Measurements from ENCODE around the gene OTX2. TPM values are rescaled to one million over a fixed set of nuclear protein-coding genes. Genes with fewer than 3 reads are reported as not detected.

Gene OTX2
- total RNA-seq, 1 donor from 2014 or later: not detected

DNA sequence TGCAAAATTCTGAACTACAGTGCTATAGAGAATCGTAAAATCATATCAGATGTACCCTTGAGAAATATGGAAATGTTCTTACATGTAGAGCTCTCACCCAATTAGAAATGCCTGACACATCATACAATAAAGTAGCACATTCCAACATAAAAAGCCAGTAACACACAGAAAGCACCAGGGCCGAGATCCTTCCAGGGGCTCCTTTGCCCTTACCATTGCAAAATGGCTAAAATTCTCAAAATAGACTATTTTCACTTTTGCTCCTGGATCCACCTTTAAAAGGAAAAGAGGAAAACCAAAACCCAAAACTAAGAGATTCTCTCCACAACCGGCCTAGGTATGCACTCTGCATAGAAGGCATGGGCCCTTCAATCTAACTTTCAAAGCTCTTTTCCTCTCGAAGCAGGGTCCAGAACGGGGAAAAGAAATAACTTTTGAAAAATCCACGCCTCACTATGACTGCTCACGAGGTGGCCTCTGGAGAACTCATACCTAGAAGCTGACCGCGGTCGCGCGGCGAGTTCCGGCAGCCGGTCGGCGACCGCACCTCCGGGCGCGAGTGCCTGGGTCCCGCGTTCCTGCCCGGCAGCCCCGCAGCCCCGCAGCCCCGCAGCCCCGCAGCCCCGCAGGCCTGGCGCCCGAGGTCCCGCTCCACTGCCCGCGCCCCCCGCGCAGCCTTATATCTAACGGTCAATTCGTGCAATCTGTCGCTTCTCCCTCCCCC lies 2.7 kb downstream of the OTX2 start:
- DNase-seq (ENCODE audit: low read depth): no peak
- no peak overlapping the region for H3K4me3 ChIP-seq (ENCODE audit: low read depth, low read length)
- no peaks in the 10 kb centered on the region for H3K36me3 ChIP-seq (ENCODE audit: control insufficient read depth, insufficient read depth, low read length)
- H3K27me3 ChIP-seq (ENCODE audit: control insufficient read depth, insufficient read depth, low read length): peaks cover 95% of the 10 kb centered on the region
- TF ChIP-seq, protein P1, sequence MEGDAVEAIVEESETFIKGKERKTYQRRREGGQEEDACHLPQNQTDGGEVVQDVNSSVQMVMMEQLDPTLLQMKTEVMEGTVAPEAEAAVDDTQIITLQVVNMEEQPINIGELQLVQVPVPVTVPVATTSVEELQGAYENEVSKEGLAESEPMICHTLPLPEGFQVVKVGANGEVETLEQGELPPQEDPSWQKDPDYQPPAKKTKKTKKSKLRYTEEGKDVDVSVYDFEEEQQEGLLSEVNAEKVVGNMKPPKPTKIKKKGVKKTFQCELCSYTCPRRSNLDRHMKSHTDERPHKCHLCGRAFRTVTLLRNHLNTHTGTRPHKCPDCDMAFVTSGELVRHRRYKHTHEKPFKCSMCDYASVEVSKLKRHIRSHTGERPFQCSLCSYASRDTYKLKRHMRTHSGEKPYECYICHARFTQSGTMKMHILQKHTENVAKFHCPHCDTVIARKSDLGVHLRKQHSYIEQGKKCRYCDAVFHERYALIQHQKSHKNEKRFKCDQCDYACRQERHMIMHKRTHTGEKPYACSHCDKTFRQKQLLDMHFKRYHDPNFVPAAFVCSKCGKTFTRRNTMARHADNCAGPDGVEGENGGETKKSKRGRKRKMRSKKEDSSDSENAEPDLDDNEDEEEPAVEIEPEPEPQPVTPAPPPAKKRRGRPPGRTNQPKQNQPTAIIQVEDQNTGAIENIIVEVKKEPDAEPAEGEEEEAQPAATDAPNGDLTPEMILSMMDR (IDR thresholded peaks at IDR 0.05; ENCODE audit: insufficient read depth, low read length, poor library complexity, severe bottlenecking): no peak

DNA sequence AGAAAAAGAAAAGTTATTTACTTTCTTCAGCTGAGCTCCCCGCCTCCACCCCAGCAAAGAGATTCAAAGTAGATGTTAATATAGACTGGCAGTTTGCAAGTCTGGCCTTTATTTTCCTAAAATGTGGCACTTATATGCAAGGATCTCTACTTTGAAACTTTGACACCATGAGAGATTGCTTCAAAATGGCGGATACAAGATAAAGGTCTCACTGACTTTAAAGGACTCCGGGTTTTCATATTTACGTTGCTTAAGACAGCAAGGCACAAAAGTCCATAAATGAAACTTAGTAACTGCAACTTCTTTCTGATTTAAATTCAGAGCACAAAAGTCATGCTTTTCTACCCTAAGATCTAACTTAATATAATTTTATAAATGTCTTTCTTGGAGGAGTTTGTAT lies 3.5 kb downstream of the OTX2 start:
- Histone ChIP-seq H3K4me3 (ENCODE audit: low read depth, low read length) (no peak overlapping the region), H3K27me3 (ENCODE audit: control insufficient read depth, insufficient read depth, low read length) (peaks cover 91% of the 10 kb centered on the region), H3K36me3 (ENCODE audit: control insufficient read depth, insufficient read depth, low read length) (no peaks in the 10 kb centered on the region)
- no peak for DNase-seq (ENCODE audit: low read depth)
- TF ChIP-seq, protein P1 (IDR thresholded peaks at IDR 0.05; ENCODE audit: insufficient read depth, low read length, poor library complexity, severe bottlenecking): no peak

DNA sequence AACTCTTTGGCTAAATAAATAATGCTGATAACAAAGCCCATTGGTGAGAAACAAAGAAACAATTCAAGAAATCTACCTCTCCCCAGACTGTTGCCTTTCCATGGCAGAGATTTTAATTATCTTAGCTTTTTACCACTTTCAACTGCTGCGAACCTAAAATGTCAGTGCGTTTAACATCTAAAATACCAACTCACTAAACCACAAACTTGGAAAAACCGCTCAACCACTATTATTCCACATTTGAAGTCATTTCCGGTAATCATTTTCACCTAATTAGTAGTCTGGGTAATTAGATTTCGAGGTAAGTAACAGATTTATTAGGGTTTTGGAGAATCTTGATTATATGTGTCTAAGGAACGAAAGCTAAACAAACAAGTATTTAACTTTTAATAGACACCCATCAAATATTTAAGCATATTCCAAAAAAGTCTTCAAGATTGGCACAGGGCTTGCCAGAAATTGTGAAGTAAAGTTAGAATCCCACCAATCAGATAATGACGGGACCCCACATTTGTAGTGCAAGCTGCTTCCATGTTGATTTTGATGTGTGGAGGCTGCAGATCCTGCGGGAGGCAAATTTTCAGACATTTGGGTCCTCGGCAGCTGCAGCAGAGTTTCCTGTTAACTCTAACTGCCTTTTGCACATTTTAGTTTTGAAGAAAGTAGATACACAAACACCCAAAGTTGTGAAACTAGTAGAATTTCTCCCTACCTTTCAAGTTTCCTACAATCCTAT lies 4.1 kb downstream of the OTX2 start:
- TF ChIP-seq, protein P1 (IDR thresholded peaks at IDR 0.05; ENCODE audit: insufficient read depth, low read length, poor library complexity, severe bottlenecking): no peak
- H3K27me3 ChIP-seq (ENCODE audit: control insufficient read depth, insufficient read depth, low read length): peaks cover 90% of the 10 kb centered on the region
- no peak overlapping the region for H3K4me3 ChIP-seq (ENCODE audit: low read depth, low read length)
- no peaks in the 10 kb centered on the region for H3K36me3 ChIP-seq (ENCODE audit: control insufficient read depth, insufficient read depth, low read length)
- DNase-seq (ENCODE audit: low read depth): no peak

DNA sequence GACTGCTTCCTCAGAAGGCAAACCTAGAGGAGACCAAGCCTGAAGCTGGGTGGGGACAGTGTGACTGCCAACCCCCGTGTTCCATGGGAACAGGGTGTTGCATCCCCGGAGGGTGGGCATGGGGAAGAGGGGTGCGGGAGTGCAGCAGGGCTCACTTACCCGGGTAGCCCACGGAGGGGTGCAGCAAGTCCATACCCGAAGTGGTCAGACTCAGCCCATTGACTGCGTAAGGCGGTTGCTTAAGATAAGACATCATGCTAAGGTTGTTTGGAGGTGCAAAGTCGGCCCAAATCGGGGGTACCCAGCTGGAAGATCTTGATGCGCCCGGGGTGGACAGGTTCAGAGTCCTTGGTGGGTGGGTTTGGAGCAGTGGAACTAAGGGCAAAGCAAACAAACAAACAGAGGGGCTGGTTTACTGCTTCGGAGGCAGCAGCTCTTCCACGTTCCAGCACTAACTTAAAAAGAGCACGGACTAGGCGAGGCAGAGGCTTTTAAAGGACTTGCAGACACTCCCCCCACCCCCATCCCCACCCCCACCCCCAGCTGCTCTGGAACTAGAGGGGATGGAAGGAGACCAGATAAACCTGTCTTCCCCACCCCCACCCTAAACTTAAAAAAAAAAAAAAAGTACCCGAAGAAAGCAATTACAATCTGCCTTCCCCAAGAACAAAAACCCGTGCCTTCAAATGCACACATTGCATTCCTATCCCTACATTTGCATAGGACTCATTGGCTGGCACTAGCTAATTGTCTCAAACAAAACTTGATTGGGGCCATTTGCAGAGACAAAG lies 4.9 kb downstream of the OTX2 start:
- TF ChIP-seq, protein P1 (IDR thresholded peaks at IDR 0.05; ENCODE audit: insufficient read depth, low read length, poor library complexity, severe bottlenecking): no peak
- H3K36me3 ChIP-seq (ENCODE audit: control insufficient read depth, insufficient read depth, low read length): no peaks in the 10 kb centered on the region
- H3K4me3 ChIP-seq (ENCODE audit: low read depth, low read length): no peak overlapping the region
- peaks cover 89% of the 10 kb centered on the region for H3K27me3 ChIP-seq (ENCODE audit: control insufficient read depth, insufficient read depth, low read length)
- DNase-seq (ENCODE audit: low read depth): no peak

DNA sequence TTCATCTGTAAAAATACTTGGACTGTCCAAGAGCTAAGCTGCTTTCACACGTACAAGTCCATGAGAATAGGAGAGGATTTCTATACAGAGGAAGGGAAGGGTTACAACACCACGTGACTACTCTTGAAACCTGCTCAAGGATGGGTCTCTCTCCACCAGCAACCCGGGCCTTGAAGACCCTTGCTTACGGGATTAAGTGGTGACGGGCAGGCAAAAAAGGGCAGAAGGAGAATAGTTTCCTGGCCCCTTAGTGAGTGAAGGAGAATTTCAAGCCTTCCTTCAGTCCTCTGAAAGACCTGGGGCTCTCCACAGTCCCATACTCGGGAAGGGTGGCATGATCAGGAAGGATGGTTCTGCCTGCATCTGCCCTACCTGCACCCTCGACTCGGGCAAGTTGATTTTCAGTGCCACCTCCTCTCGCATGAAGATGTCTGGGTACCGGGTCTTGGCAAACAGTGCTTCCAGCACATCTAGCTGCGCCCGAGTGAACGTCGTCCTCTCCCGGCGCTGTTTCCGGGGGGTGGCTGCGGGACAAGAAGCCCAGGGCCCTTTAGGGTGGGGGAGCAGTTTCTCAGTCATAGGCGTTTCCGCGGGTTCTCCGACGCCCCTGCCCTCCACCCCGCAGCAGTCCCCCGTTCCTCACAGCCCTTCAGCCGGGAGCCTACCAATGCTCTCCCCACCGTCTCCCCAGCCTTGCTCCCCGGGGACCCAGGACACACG lies 6.3 kb downstream of the OTX2 start:
- Histone ChIP-seq H3K4me3 (ENCODE audit: low read depth, low read length) (no peak overlapping the region), H3K27me3 (ENCODE audit: control insufficient read depth, insufficient read depth, low read length) (peaks cover 84% of the 10 kb centered on the region), H3K36me3 (ENCODE audit: control insufficient read depth, insufficient read depth, low read length) (no peaks in the 10 kb centered on the region)
- DNase-seq (ENCODE audit: low read depth): no peak
- TF ChIP-seq, protein P1 (IDR thresholded peaks at IDR 0.05; ENCODE audit: insufficient read depth, low read length, poor library complexity, severe bottlenecking): no peak
